ENCODE measurements around the gene PRKCQ. TPM values are rescaled to one million over a fixed set of nuclear protein-coding genes. Genes with fewer than 3 reads are reported as not detected.

PRKCQ gene
- total RNA-seq, 1 experiment from 2014 or later: 1.3 TPM

GRCh38 chr10:6404127-6405072, 175.7 kb downstream of the PRKCQ start:
- Histone ChIP-seq H3K27ac (no peak overlapping the region), H3K4me3 (no peak overlapping the region), H3K4me1 (no peaks in the 10 kb centered on the region), H3K9me3 (replicated peaks) (no peaks in the 10 kb centered on the region), H3K36me3 (no peaks in the 10 kb centered on the region), H3K27me3 (no peaks in the 10 kb centered on the region)
- DNase-seq: no peak

DNA sequence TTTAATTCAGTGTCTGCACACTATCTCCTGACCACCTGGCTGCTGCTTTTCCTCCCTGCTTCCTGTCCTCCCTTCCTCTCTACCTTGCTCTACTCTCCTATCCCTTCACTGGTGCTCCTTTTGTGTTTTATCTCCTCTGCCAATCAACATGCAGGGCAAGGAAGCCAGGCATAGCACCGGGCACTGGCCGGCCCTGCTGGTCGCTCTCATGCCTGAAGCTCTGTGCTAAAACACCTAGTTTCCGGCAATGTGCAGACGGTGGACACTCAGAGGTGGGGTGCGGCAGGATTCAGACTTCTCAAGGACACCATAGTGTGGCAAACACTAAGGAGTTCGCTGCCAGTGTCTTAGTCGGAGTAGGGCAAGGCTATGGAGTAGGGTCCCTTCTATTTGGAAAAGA, 177.1 kb downstream of the PRKCQ start:
- no peaks in the 10 kb centered on the region for H3K9me3 ChIP-seq (replicated peaks)
- no peaks in the 10 kb centered on the region for H3K27me3 ChIP-seq
- H3K4me1 ChIP-seq: no peaks in the 10 kb centered on the region
- H3K36me3 ChIP-seq: no peaks in the 10 kb centered on the region
- H3K4me3 ChIP-seq: no peak overlapping the region
- H3K27ac ChIP-seq: no peak overlapping the region
- DNase-seq: no peak

GRCh38 chr10:6402349-6402709, 177.7 kb downstream of the PRKCQ start:
- H3K36me3 ChIP-seq: no peaks in the 10 kb centered on the region
- H3K27ac ChIP-seq: no peak overlapping the region
- no peak for DNase-seq
- no peaks in the 10 kb centered on the region for H3K27me3 ChIP-seq
- no peaks in the 10 kb centered on the region for H3K9me3 ChIP-seq (replicated peaks)
- H3K4me1 ChIP-seq: no peaks in the 10 kb centered on the region
- no peak overlapping the region for H3K4me3 ChIP-seq

DNA sequence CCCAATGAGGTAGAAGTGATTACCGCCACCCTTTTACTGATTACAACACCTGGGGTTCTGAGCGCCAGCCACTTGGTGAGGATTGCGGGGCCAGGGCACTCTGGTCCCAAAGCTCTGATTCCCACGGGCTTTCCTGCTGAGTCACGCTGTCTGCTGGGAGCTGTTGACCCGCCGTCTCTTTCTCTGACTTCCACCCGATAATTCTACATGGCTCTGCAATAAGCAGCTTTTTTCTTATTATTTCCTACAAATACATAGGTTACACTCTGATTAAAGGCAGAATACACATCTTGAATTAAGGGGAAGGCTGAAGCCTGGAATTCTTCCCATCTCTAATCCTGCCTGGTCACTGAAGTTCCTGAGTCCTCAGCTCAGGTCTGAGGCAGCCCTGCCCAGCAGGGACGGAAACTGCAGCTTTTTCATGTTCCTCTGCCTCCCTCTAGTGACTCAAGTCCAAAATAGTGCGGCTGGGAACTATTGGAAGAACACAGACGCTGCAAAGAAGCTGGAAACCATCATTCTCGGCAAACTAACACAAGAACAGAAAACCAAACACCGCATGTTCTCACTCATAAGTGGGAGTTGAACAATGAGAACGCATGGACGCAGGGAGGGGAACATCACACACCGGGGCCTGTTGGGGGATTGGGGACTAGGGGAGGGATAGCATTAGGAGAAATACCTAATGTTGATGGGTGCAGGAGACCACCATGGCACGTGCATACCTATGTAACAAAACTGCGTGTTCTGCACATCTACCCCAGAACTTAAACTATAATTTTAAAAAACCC, 178.3 kb downstream of the PRKCQ start:
- no peaks in the 10 kb centered on the region for H3K27me3 ChIP-seq
- DNase-seq: peak; percentile 67 to 84
- H3K36me3 ChIP-seq: no peaks in the 10 kb centered on the region
- no peaks in the 10 kb centered on the region for H3K4me1 ChIP-seq
- no peaks in the 10 kb centered on the region for H3K9me3 ChIP-seq (replicated peaks)
- peak overlapping the region; percentile 34 for H3K4me3 ChIP-seq
- no peak overlapping the region for H3K27ac ChIP-seq

DNA sequence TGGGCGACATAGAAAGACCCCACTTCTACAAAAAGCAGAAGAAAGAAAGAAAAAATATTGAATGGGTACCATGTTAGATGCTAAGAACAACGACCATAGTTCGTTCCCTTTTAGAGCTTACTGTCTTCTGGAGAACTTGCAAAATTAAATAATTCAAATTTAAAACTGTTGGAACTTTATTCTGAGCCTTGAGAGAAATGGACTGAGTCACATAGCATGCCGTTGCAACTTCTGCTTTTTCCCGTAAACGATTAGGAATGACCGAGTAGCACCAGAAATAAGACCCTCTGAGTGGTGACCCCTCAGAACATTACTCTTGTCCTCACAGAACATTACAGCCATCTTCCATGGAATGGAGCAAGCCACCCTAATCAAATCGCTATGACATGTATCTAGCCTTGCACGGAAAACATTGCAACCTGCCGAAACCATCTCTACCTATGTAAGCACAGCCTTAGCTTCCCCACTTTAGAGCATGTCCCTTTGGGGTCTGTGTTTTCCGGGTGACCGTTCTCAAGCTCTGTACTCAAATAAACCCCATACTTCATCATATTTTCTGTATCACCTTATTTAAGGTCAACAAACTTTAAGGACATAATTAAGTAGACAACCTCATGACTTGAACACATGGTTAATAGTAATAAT, 179.1 kb downstream of the PRKCQ start:
- H3K27me3 ChIP-seq: no peaks in the 10 kb centered on the region
- H3K27ac ChIP-seq: no peak overlapping the region
- no peak for DNase-seq
- no peaks in the 10 kb centered on the region for H3K9me3 ChIP-seq (replicated peaks)
- no peaks in the 10 kb centered on the region for H3K4me1 ChIP-seq
- H3K4me3 ChIP-seq: no peak overlapping the region
- H3K36me3 ChIP-seq: no peaks in the 10 kb centered on the region

DNA sequence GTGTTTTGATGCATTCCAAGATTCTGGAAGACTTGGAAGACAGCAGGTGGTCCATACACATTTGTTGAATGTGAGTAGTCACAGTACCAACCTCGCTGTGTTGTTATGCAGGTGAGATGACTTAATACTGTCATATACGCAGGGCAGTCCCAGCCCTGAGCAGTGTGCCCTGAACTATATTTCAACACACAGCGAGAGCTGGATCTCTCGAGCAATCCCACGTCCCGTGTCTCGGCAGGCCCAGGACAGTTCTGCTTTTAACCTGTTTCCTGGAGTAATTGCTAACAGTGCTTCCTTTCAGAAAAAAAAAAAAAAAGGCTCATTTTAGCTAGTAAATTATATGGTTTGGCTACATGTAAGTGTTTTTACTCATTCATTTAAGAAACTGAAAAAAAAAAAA, 179.7 kb downstream of the PRKCQ start:
- H3K9me3 ChIP-seq (replicated peaks): no peaks in the 10 kb centered on the region
- no peak overlapping the region for H3K4me3 ChIP-seq
- DNase-seq: no peak
- no peaks in the 10 kb centered on the region for H3K4me1 ChIP-seq
- no peaks in the 10 kb centered on the region for H3K27me3 ChIP-seq
- no peaks in the 10 kb centered on the region for H3K36me3 ChIP-seq
- no peak overlapping the region for H3K27ac ChIP-seq

DNA sequence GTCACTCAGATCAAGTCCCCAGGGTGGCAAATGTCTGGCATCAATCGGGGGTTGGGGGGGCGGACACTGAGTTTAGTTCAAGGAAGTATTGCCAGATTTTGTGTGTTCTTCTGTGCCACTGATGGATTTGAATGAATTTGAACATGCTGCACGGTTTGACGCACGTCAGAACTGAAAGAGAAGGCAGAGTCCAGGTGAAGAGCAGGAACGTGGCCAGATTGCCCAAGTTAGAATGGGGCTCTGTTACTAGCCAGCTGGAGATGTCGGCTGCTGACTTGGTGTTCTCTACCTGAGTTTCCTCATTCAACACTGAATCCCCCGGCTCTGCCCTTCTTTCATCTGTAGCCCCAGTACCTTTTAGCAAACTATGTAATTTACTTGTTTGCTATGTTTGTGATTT, 180.2 kb downstream of the PRKCQ start:
- Histone ChIP-seq H3K4me1 (no peaks in the 10 kb centered on the region), H3K36me3 (no peaks in the 10 kb centered on the region), H3K27ac (no peak overlapping the region), H3K4me3 (no peak overlapping the region), H3K27me3 (no peaks in the 10 kb centered on the region), H3K9me3 (replicated peaks) (no peaks in the 10 kb centered on the region)
- no peak for DNase-seq

GRCh38 chr10:6399231-6399741, 180.8 kb downstream of the PRKCQ start:
- DNase-seq: no peak

DNA sequence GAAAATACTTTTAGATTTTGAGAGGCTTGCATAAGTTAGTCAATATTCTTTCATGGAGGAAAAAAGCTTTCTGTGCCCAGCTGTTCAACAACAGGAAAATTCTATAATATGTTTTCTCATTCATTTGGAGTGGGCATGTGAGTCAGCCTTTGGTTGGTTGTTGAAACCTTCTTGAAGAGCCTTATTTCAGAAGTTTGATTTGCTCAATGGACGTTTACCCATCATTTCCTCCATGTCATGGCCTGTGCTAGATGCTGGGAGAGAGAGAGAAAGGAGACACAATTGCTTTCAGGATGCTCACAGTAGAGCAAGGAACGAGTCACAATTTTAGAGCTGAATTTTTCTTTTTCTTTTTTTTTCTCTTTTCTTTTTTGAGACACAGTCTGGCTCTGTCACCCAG, 181.7 kb downstream of the PRKCQ start:
- Histone ChIP-seq H3K9me3 (replicated peaks) (no peaks in the 10 kb centered on the region), H3K4me3 (no peak overlapping the region), H3K27me3 (no peaks in the 10 kb centered on the region), H3K4me1 (no peaks in the 10 kb centered on the region), H3K27ac (no peak overlapping the region), H3K36me3 (no peaks in the 10 kb centered on the region)
- no peak for DNase-seq

More at GRCh38 chr10:6399231-6399741, 180.8 kb downstream of the PRKCQ start:
- no peak overlapping the region for H3K4me3 ChIP-seq
- no peaks in the 10 kb centered on the region for H3K9me3 ChIP-seq (replicated peaks)
- H3K4me1 ChIP-seq: no peaks in the 10 kb centered on the region
- no peak overlapping the region for H3K27ac ChIP-seq
- no peaks in the 10 kb centered on the region for H3K36me3 ChIP-seq
- no peaks in the 10 kb centered on the region for H3K27me3 ChIP-seq

DNA sequence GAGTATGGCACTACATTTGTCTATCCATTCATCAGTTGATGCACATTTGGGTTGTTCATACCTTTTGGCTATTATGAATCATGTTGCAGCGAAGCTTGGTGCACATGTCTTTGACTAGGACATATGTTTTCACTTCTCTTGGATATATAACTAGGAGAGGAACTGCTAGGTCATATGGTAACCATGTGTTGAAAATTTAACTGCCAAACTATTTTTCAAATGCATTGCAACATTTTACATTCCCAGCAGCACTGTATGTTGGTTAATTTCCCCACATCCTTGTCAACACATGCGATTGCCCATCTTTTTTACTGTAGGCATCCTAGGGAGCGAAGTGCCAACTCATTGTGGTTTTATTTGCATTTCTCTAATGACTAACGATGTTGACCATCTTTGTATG, 183.4 kb downstream of the PRKCQ start:
- Histone ChIP-seq H3K36me3 (no peaks in the 10 kb centered on the region), H3K9me3 (replicated peaks) (no peaks in the 10 kb centered on the region), H3K27me3 (no peaks in the 10 kb centered on the region), H3K4me1 (no peaks in the 10 kb centered on the region), H3K4me3 (no peak overlapping the region), H3K27ac (no peak overlapping the region)
- DNase-seq: no peak

DNA sequence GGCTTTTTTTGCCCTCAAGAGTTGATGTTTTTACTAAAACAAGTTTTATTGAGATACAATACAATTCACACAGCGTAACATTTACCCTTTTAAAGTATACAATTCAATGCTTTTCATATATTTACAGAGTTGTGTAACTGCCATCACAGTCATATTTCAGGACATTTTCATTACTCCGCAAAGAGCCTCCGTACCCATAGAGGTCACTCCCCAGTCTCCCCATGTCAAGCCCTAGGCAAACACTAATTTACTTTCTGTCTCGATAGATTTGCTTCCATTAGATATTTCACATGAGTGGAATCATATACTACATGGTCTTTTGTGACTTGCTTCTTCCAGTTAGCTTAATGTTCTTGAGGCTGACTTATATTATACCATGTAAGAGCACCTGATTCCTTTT, 183.8 kb downstream of the PRKCQ start:
- no peak for DNase-seq
- Histone ChIP-seq H3K27ac (no peak overlapping the region), H3K9me3 (replicated peaks) (no peaks in the 10 kb centered on the region), H3K27me3 (no peaks in the 10 kb centered on the region), H3K36me3 (no peaks in the 10 kb centered on the region), H3K4me1 (no peaks in the 10 kb centered on the region), H3K4me3 (no peak overlapping the region)

DNA sequence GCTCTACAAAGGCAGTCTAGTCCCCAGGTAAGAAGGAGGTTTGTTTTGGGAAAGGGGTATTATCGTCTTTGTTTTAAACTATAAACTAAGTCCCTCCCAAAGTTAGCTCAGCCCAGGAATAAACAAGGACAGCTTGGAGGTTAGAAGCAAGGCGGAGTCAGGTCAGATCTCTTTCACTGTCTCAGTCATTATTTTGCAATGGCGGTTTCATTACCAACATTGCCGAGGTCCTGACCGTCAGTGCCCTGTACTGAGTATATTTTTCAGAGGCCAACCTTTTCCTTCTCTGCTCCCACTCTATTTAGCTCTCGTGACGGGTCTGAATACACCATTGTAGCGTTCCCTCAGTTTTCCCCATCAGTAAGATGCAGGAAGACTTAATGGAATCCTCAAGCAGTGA, 184.5 kb downstream of the PRKCQ start:
- DNase-seq: no peak
- H3K27ac ChIP-seq: no peak overlapping the region
- no peaks in the 10 kb centered on the region for H3K9me3 ChIP-seq (replicated peaks)
- no peak overlapping the region for H3K4me3 ChIP-seq
- no peaks in the 10 kb centered on the region for H3K4me1 ChIP-seq
- H3K27me3 ChIP-seq: no peaks in the 10 kb centered on the region
- no peaks in the 10 kb centered on the region for H3K36me3 ChIP-seq

GRCh38 chr10:6394084-6394483, 186.0 kb downstream of the PRKCQ start:
- Histone ChIP-seq H3K4me3 (no peak overlapping the region), H3K27ac (no peak overlapping the region), H3K36me3 (no peaks in the 10 kb centered on the region), H3K27me3 (no peaks in the 10 kb centered on the region), H3K4me1 (no peaks in the 10 kb centered on the region), H3K9me3 (replicated peaks) (no peaks in the 10 kb centered on the region)
- no peak for DNase-seq

DNA sequence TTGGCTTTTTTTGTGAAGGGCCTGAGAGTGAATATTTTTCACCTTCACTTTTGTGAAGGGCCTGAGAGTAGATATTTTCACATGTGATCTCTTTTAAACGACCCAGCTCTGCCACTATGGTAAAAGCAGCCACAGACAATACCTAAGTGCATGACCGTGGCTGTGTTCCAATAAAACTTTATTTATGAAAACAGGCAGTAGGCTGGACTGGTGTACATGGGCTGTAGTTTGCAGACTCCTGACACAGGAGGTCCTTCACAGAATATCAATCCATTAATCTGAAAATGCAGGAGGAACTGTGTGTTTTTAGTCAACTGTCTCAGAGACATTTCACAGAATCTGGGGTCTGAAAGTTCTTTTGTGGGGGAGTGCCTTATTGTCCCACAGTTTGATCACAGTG, 186.9 kb downstream of the PRKCQ start:
- Histone ChIP-seq H3K9me3 (replicated peaks) (no peaks in the 10 kb centered on the region), H3K4me1 (no peaks in the 10 kb centered on the region), H3K4me3 (no peak overlapping the region), H3K27ac (no peak overlapping the region), H3K27me3 (no peaks in the 10 kb centered on the region), H3K36me3 (no peaks in the 10 kb centered on the region)
- DNase-seq: no peak
